Activated T-cell treated with anti-CD3 and anti-CD28 coated beads, Interleukin-2, amount 50 U/mL, for 4 hours (primary cell): ENCODE results near the gene UQCR11. TPM values are rescaled to one million over a fixed set of nuclear protein-coding genes. Genes with fewer than 3 reads are reported as not detected.

Experiments
- total RNA-seq, 3 donors: library from RNA; stranded (reverse); gene quantifications; one replicate each; pipeline ENCODE4 v1.2.1, GENCODE V29; 2021

Gene UQCR11
- total RNA-seq, 3 donors from 2014 or later: 226 to 252 (median 250) TPM

Other genes starting within 250 kb of the UQCR11 start
- gene NDUFS7, start 221.6 kb downstream of the UQCR11 start, total RNA-seq: 100 to 1,000 TPM; 124 to 142 (median 137) TPM
- 10 to 100 TPM; 16.0 to 25.9 (median 23.1) TPM for gene GAMT, start 203.9 kb downstream of the UQCR11 start, total RNA-seq
- 100 to 1,000 TPM; 296 to 322 (median 303) TPM for gene DAZAP1, start 197.9 kb downstream of the UQCR11 start, total RNA-seq
- gene RPS15, start 167.1 kb downstream of the UQCR11 start, total RNA-seq: 1,000 to 10,000 TPM; 2,317 to 2,484 (median 2,379) TPM
- under 1 TPM; 0.13 to 0.45 (median 0.16) TPM for gene APC2, start 155.3 kb downstream of the UQCR11 start, total RNA-seq
- gene C19orf25, start 126.2 kb downstream of the UQCR11 start, total RNA-seq: 10 to 100 TPM; 31.0 to 32.1 (median 32.0) TPM
- gene PCSK4, start 115.1 kb downstream of the UQCR11 start, total RNA-seq: under 1 TPM; 0.46 to 0.50 (median 0.49) TPM
- 1 to 10 TPM; 1.8 to 3.4 (median 1.9) TPM for gene REEP6, start 114.3 kb downstream of the UQCR11 start, total RNA-seq
- gene ADAMTSL5, start 92.4 kb downstream of the UQCR11 start, total RNA-seq: 1 to 10 TPM; 5.8 to 9.7 (median 6.8) TPM
- not detected for gene PLK5, start 81.4 kb downstream of the UQCR11 start, total RNA-seq
- 10 to 100 TPM; 12.5 to 17.0 (median 12.6) TPM for gene MEX3D, start 37.1 kb downstream of the UQCR11 start, total RNA-seq
- 100 to 1,000 TPM; 153 to 180 (median 163) TPM for gene MBD3, start 12.6 kb downstream of the UQCR11 start, total RNA-seq
- 100 to 1,000 TPM; 144 to 184 (median 153) TPM for gene TCF3, start 47.2 kb upstream of the UQCR11 start, total RNA-seq
- gene ONECUT3, start 148.0 kb upstream of the UQCR11 start, total RNA-seq: not detected
- gene ATP8B3, start 206.8 kb upstream of the UQCR11 start, total RNA-seq: under 1 TPM; 0.37 to 0.66 (median 0.43) TPM
- gene REXO1, start 243.0 kb upstream of the UQCR11 start, total RNA-seq: 10 to 100 TPM; 91.5 to 95.0 (median 94.4) TPM